ENCODE data around the gene SLMAP. TPM values are rescaled to one million over a fixed set of nuclear protein-coding genes. Genes with fewer than 3 reads are reported as not detected.

SLMAP gene
- total and polyA plus RNA-seq, 2 donors (not counting 1 experiment from before 2014, with no cell fraction given), result 9.7 to 67.2 TPM

DNA sequence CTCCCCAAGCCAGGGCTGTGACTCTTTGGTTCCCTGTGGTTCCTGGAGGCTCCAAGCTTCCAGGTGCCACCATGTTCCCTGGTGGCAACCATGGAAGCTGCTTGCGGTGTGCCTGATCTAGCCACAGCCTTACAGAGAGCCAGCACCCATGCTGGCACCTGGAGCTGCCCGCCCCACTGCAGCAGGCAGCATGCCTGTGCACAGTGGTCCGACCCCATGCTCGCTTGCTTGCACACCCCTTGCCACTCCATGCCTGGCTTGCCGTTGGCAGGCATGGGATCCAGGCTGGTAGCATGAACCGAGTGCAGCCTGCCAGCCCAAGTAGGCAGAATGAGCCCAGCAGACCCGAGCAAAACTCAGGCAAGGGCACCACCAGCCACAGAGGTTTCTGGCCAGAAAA is 53.9 kb downstream of the SLMAP start:
- H3K36me3 ChIP-seq (replicated peaks in 1 of 2; ENCODE audit: control extremely low read depth in 1 of 2, control insufficient read depth in 1 of 2, extremely low read depth in 1 of 2, insufficient read depth in 2 of 2, low read length in 1 of 2), result peaks cover 0 to 1% of the 10 kb centered on the region in 2 experiments
- no peak overlapping the region for H3K9ac ChIP-seq (ENCODE audit: low read length)
- ChIA-PET POLR2A (no interaction called here), CTCF (no interaction called here)
- no peak overlapping the region for H2AFZ ChIP-seq (ENCODE audit: insufficient read depth, low read depth, low read length, poor library complexity, severe bottlenecking)
- H3K9me3 ChIP-seq (ENCODE audit: control extremely low read depth in 1 of 3, control insufficient read depth in 2 of 3, insufficient read depth in 1 of 3, low read length in 2 of 3), result peaks cover 0 to 6% (median 0%) of the 10 kb centered on the region in 3 donors
- no peak overlapping the region for H3K27ac ChIP-seq (ENCODE audit: low read length in 2 of 2)
- no peak overlapping the region for H3K4me3 Mint-ChIP-seq
- H3K9me3 Mint-ChIP-seq (ENCODE audit: insufficient read depth), result no peaks in the 10 kb centered on the region
- H3K27me3 Mint-ChIP-seq, result no peaks in the 10 kb centered on the region
- H3K79me2 ChIP-seq (ENCODE audit: control insufficient read depth, insufficient read depth, low read length), result peaks cover 91% of the 10 kb centered on the region
- H3K27me3 ChIP-seq (replicated peaks in 1 of 4; ENCODE audit: control extremely low read depth in 1 of 4, control insufficient read depth in 3 of 4, insufficient read depth in 4 of 4, low read length in 3 of 4), result no peaks in the 10 kb centered on the region
- intact Hi-C loops (cut with micrococcal nuclease), result no loop called here
- no peak overlapping the region for H3K4me3 ChIP-seq (ENCODE audit: control extremely low read depth in 1 of 5, extremely low read depth in 1 of 5, insufficient read depth in 1 of 5, low read depth in 2 of 5, low read length in 4 of 5)
- TF ChIP-seq EZH2 (IDR thresholded peaks at IDR 0.05; ENCODE audit: borderline replicate concordance, insufficient read depth, low read depth, low read length, poor library complexity, severe bottlenecking), result no peak
- H3K4me2 ChIP-seq (replicated peaks; ENCODE audit: low read depth, low read length, poor library complexity, severe bottlenecking), result no peak overlapping the region
- DNase-seq (no peak), ATAC-seq (ENCODE audit: low read depth) (no peak)
- 97% methylated on average over 7 of the region's 7 CpGs for WGBS (ENCODE audit: insufficient coverage)
- H3K4me1 ChIP-seq (ENCODE audit: control insufficient read depth in 2 of 2, insufficient read depth in 2 of 2, low read length in 2 of 2), result peaks cover 6 to 8% of the 10 kb centered on the region in 2 donors
- H3K4me1 Mint-ChIP-seq, result peaks cover 43% of the 10 kb centered on the region
- no peak overlapping the region for H3K27ac Mint-ChIP-seq
- peaks cover 44% of the 10 kb centered on the region for H4K20me1 ChIP-seq (ENCODE audit: control insufficient read depth, insufficient read depth, low read length, poor library complexity, severe bottlenecking)

DNA sequence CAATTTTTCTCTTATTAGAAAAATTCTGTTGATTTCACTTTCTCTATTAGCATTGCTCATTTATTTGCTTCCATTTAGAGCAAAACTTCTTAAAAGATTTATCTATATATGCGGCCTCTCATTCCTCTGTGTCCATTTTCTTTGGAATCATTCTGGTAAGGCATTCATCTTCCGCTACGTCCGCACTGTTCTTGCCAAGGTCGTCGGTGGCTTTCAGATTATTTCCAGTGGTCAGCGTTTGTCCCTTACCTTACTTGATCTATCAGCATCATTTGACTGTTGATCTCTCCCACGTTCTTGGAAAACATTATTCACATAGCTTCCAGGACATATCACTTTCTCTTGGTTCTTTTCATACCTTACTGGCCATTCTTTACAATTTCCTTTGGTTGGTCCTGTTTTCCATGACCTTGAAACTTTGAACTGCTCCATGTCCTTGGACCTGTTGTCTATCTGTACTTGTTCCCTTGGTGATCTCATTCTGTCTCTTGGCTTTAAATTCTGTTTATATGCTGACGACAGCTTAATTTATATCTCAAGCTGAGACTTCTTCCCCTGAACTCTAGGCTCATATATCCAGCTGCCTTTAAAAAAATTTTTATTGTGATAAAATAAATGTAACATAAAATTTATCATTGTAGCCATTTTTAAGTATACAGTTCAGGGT is 54.5 kb downstream of the SLMAP start:
- no peak overlapping the region for H3K27ac ChIP-seq (ENCODE audit: low read length in 2 of 2)
- no peak overlapping the region for H3K4me3 ChIP-seq (ENCODE audit: control extremely low read depth in 1 of 5, extremely low read depth in 1 of 5, insufficient read depth in 1 of 5, low read depth in 2 of 5, low read length in 4 of 5)
- no peak overlapping the region for H3K4me2 ChIP-seq (replicated peaks; ENCODE audit: low read depth, low read length, poor library complexity, severe bottlenecking)
- Mint-ChIP-seq H3K27ac (no peak overlapping the region), H3K9me3 (ENCODE audit: insufficient read depth) (no peaks in the 10 kb centered on the region), H3K4me3 (no peak overlapping the region), H3K4me1 (peaks cover 40% of the 10 kb centered on the region), H3K27me3 (no peaks in the 10 kb centered on the region)
- TF ChIP-seq, protein P1, sequence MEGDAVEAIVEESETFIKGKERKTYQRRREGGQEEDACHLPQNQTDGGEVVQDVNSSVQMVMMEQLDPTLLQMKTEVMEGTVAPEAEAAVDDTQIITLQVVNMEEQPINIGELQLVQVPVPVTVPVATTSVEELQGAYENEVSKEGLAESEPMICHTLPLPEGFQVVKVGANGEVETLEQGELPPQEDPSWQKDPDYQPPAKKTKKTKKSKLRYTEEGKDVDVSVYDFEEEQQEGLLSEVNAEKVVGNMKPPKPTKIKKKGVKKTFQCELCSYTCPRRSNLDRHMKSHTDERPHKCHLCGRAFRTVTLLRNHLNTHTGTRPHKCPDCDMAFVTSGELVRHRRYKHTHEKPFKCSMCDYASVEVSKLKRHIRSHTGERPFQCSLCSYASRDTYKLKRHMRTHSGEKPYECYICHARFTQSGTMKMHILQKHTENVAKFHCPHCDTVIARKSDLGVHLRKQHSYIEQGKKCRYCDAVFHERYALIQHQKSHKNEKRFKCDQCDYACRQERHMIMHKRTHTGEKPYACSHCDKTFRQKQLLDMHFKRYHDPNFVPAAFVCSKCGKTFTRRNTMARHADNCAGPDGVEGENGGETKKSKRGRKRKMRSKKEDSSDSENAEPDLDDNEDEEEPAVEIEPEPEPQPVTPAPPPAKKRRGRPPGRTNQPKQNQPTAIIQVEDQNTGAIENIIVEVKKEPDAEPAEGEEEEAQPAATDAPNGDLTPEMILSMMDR (IDR thresholded peaks at IDR 0.05), result no peak
- no peak for TF ChIP-seq EZH2 (IDR thresholded peaks at IDR 0.05; ENCODE audit: borderline replicate concordance, insufficient read depth, low read depth, low read length, poor library complexity, severe bottlenecking)
- H2AFZ ChIP-seq (ENCODE audit: insufficient read depth, low read depth, low read length, poor library complexity, severe bottlenecking), result no peak overlapping the region
- H3K9ac ChIP-seq (ENCODE audit: low read length), result no peak overlapping the region
- no peaks in the 10 kb centered on the region for H3K27me3 ChIP-seq (replicated peaks in 1 of 4; ENCODE audit: control extremely low read depth in 1 of 4, control insufficient read depth in 3 of 4, insufficient read depth in 4 of 4, low read length in 3 of 4)
- no peak for ATAC-seq (ENCODE audit: low read depth)
- peaks cover 0 to 6% (median 0%) of the 10 kb centered on the region in 3 donors for H3K9me3 ChIP-seq (ENCODE audit: control extremely low read depth in 1 of 3, control insufficient read depth in 2 of 3, insufficient read depth in 1 of 3, low read length in 2 of 3)
- H3K79me2 ChIP-seq (ENCODE audit: control insufficient read depth, insufficient read depth, low read length), result peaks cover 90% of the 10 kb centered on the region
- ChIA-PET POLR2A (no interaction called here), CTCF (interaction anchor here (0.6 kb wide), 1 partner anchor 923 kb away, joined by 5 read pairs; no protein-coding TSS in a partner anchor)
- peaks cover 9 to 11% of the 10 kb centered on the region in 2 donors for H3K4me1 ChIP-seq (ENCODE audit: control insufficient read depth in 2 of 2, insufficient read depth in 2 of 2, low read length in 2 of 2)
- intact Hi-C loops (cut with micrococcal nuclease), result no loop called here
- peaks cover 45% of the 10 kb centered on the region for H4K20me1 ChIP-seq (ENCODE audit: control insufficient read depth, insufficient read depth, low read length, poor library complexity, severe bottlenecking)
- WGBS (ENCODE audit: insufficient coverage), result 98% methylated on average over 8 of the region's 9 CpGs
- DNase-seq, result no peak
- H3K36me3 ChIP-seq (replicated peaks in 1 of 2; ENCODE audit: control extremely low read depth in 1 of 2, control insufficient read depth in 1 of 2, extremely low read depth in 1 of 2, insufficient read depth in 2 of 2, low read length in 1 of 2), result peaks cover 0 to 1% of the 10 kb centered on the region in 2 experiments

Data from B cell (primary cell).